ENCODE measurements around the gene RUNX1.
"Not testable (repeated sequence)": the region's sequence is repeated elsewhere in the genome, so short reads cannot be mapped to it uniquely, and the experiment has no call there.

RUNX1 gene

GRCh38 chr21:34952701-34953100, 96.4 kb downstream of the RUNX1 start:
- H3K4me3 ChIP-seq (replicated peaks in 1 of 2; ENCODE audit: low read depth in 2 of 2, low read length in 2 of 2) = no peak overlapping the region
- no peak for DNase-seq (ENCODE audit: low read depth in 2 of 2)
- TF ChIP-seq, protein P1, sequence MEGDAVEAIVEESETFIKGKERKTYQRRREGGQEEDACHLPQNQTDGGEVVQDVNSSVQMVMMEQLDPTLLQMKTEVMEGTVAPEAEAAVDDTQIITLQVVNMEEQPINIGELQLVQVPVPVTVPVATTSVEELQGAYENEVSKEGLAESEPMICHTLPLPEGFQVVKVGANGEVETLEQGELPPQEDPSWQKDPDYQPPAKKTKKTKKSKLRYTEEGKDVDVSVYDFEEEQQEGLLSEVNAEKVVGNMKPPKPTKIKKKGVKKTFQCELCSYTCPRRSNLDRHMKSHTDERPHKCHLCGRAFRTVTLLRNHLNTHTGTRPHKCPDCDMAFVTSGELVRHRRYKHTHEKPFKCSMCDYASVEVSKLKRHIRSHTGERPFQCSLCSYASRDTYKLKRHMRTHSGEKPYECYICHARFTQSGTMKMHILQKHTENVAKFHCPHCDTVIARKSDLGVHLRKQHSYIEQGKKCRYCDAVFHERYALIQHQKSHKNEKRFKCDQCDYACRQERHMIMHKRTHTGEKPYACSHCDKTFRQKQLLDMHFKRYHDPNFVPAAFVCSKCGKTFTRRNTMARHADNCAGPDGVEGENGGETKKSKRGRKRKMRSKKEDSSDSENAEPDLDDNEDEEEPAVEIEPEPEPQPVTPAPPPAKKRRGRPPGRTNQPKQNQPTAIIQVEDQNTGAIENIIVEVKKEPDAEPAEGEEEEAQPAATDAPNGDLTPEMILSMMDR (IDR thresholded peaks at IDR 0.05; ENCODE audit: low read depth, low read length) = no peak

- H3K4me3 ChIP-seq (replicated peaks in 1 of 2; ENCODE audit: low read depth in 2 of 2, low read length in 2 of 2); DNase-seq (ENCODE audit: low read depth in 2 of 2): not testable (repeated sequence)
Measured at GRCh38 chr21:34951868-34952267, 97.2 kb downstream of the RUNX1 start.

GRCh38 chr21:34950980-34951379, 98.1 kb downstream of the RUNX1 start:
- no peak for DNase-seq (ENCODE audit: low read depth in 2 of 2)
- TF ChIP-seq, protein P1 (IDR thresholded peaks at IDR 0.05; ENCODE audit: low read depth, low read length) = no peak
- no peak overlapping the region for H3K4me3 ChIP-seq (replicated peaks in 1 of 2; ENCODE audit: low read depth in 2 of 2, low read length in 2 of 2)

DNA sequence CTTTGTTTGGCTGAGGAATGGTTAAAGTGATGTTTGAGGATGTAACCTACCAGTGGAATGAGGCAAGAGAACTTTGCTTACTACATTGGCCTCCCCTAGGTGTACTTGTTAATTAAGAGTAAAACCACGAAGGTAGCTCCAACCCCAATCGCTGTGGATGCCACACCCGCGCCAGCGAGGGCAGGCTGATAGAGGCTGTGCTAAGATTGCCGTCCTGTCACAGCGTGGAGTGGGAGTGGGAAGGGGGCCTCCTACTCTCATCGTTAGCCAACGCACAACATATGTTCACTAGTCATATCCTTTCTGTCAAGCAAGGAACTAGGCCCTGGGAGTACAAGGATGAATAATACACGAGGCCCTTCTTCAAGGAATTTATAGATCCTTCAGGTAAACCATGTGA, 99.6 kb downstream of the RUNX1 start:
- DNase-seq (ENCODE audit: low read depth in 2 of 2) = no peak
- TF ChIP-seq, protein P1 (IDR thresholded peaks at IDR 0.05; ENCODE audit: low read depth, low read length) = no peak
- no peak overlapping the region for H3K4me3 ChIP-seq (replicated peaks in 1 of 2; ENCODE audit: low read depth in 2 of 2, low read length in 2 of 2)

GRCh38 chr21:34949030-34949429, 100.1 kb downstream of the RUNX1 start:
- DNase-seq (ENCODE audit: low read depth in 2 of 2) = no peak
- no peak overlapping the region for H3K4me3 ChIP-seq (replicated peaks in 1 of 2; ENCODE audit: low read depth in 2 of 2, low read length in 2 of 2)
- TF ChIP-seq, protein P1 (IDR thresholded peaks at IDR 0.05; ENCODE audit: low read depth, low read length) = no peak

- TF ChIP-seq, protein P1 (IDR thresholded peaks at IDR 0.05; ENCODE audit: low read depth, low read length) = no peak
- H3K4me3 ChIP-seq (replicated peaks in 1 of 2; ENCODE audit: low read depth in 2 of 2, low read length in 2 of 2) = no peak overlapping the region
- DNase-seq (ENCODE audit: low read depth in 2 of 2) = no peak
Measured at GRCh38 chr21:34948157-34948556, 100.9 kb downstream of the RUNX1 start.

- TF ChIP-seq, protein P1 (IDR thresholded peaks at IDR 0.05; ENCODE audit: low read depth, low read length) = no peak
- no peak for DNase-seq (ENCODE audit: low read depth in 2 of 2)
- H3K4me3 ChIP-seq (replicated peaks in 1 of 2; ENCODE audit: low read depth in 2 of 2, low read length in 2 of 2) = no peak overlapping the region
Measured at GRCh38 chr21:34946916-34947534, 102.1 kb downstream of the RUNX1 start.

All from cardiac fibroblast (primary cell).